LoVo (cell line): Measurements from ENCODE around the gene ENOX2.
A peak's percentile ranks its signal among the peaks of the same experiment; 100 is the strongest.

ENCODE experiments used
- DNase-seq: peaks from one replicate; pipeline ENCODE4 v3.0.0-alpha.2; 2016; ENCODE audit warnings: low spot score

The ENOX2 gene

DNA sequence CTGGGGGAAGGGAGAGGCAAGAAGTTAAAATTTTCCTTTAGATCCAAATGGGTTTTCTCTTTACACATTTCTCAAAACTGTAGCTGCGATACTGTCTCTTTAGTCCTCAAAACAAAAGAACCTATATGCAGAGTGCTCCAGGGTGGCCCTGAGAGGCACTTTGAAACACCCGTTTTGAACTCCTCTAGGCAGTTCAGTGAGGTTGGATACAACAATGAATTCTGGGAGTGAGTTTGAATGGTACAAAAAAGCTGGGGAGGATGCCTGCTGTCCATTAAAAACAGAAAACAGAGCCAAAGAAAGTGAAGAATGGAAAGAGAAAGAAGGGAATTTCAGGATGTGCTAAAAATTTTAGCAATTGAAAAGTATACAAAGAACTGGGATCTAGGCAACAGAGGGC lies 23.1 kb downstream of the ENOX2 start:
- DNase-seq: no peak

GRCh38 chrX:130878350-130879341 lies 24.4 kb downstream of the ENOX2 start:
- DNase-seq: peak; percentile 1

DNA sequence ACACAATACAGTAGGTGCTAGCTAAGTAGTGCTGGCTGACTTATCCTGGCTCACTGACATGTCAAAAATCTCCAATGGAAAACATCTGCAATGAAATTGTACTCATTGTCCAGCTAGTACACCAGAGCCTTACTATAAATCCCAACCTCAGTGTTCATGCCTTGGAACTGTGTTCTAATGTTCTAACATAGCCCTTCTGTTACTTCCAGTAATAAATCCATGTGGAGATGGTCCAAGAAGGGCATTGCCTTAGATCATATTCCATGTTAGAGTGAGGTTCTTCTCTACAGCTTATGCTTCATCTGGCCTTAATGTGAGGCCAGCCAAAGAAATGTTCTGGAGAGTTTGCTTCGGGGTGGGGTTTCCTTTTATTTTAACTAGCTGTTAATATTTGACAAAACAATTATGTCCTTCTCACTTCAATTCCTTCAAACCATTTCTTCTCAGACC lies 25.1 kb downstream of the ENOX2 start:
- DNase-seq: no peak

DNA sequence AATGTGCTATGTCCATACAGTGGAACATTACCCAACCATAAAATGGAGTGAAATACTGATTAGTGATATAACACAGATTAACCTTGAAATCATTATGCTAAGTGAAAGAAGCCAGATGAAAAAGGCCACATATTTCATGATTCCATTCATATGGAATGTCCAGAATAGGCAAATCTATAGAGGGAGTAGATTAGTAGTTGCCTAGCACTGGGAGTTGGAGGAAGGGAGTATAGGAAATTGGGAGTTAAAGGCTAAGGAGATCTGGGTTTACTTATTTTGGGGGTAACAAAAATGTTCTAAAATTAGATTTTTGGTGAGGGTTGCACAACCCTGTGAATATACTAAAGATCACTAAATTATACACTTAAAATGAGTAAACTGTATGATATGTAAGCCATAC lies 26.8 kb downstream of the ENOX2 start:
- DNase-seq: no peak

- no peak for DNase-seq
Observed at GRCh38 chrX:130874751-130875150, 28.3 kb downstream of the ENOX2 start.

DNA sequence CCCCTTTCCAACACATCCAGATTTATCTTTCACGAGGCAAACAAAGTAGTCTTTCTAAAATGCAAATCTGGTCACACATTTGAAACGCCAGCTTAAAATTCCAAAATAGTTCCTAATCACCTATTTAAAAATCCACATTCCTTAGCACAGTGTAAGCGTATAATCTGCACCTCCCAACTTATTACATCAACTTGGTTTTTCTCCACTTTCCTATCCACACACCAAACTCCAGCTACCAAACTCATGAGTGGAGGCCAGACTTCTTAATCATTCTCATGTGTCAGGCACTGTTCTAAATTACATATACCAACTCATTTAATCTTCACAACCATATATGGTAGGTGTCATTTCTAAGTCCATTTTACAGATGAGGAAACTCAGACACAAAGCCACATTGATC lies 33.8 kb downstream of the ENOX2 start:
- no peak for DNase-seq

DNA sequence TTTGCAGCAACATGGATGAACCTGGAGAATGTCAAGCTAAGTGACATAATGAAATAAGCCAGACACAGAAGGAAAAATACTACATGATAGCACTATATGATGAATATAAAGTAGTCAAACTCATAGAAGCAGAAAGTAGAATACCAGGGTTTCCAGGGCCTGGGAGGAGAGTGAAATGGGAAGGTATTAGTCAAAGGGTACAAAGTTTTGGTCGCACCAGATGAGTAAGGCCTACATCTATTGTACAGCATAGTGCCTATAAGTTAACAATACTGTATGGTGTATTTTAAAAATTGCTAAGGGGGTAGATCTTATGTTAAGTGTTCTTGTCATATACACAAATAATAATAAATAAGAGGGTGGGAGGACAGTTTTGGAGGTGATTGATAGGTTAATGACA lies 41.5 kb downstream of the ENOX2 start:
- no peak for DNase-seq

DNA sequence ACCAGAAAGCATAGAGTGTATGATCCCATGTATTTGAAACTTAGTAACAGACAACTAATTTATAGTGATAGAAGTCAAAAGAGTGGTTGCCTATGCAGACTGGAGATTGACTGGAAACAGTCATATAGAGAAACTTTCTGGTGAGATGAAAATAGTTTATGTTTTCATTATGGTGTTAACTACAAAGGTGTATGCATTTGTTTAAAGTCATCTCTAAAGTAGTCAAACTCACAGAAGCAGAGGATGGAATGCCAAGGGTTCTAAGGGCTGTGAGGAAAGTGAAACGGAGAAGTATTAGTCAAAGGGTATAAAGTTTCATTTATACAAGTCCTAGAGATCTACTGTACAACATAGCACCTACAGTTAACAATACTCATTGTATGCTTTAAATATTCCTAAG lies 45.8 kb downstream of the ENOX2 start:
- DNase-seq: no peak

- no peak for DNase-seq
Observed at GRCh38 chrX:130851569-130851968, 51.4 kb downstream of the ENOX2 start.

DNA sequence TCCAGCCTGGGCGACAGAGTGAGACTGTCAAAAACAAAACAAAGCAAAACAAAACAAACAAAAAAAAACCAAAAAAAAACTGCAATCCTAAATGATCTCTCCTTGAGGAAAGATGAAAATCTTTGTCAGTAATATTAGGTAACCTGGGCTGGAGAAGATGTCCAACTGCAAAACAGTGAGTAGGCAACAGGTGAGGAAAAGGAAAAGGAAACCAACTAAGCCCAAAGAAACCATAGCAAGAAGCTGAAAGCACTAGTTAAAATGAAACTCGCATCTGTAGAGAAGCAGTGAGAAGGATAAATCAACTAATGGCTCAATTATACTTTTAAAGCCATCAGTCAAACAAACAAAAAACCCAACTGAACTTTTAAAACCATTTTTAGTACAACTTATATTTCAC lies 54.2 kb downstream of the ENOX2 start:
- DNase-seq: no peak

DNA sequence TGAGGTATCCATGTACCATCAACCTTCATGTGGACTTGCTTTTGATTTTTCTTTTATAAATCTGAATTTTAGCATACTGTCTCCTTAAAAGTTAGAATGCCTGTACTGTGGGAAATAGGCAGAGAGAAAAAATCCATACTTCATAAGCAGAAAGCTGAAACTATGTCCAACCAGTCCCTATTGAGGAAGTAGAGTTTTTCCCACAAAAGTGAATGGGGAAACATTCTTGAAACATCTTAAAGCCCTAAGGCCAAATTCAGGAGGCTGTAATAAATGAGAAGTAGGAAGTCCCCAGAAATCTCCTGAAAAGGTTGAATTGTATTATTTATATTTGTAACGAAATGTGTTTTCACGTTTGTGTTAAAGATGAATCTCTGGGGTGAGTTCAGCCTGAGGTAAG lies 56.3 kb downstream of the ENOX2 start:
- no peak for DNase-seq

GRCh38 chrX:130841776-130842175 lies 61.2 kb downstream of the ENOX2 start:
- no peak for DNase-seq

DNA sequence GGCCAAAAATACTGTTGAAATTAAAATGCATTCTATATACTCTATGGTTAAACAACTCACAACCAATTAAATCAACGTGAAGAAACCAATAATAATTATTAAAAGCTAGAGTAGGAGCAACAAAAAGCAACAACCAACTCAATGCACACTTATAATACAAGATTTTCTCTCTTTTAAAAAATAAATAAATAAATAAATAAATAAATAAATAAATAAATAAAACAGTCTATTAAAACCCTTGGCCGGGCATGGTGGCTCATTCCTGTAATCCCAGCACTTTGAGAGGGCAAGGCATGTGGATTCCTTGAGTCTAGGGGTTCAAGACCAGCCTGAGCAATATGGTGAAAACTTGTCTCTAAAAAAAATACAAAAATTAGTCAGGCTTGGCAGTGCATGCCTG lies 62.7 kb downstream of the ENOX2 start:
- DNase-seq: no peak

- no peak for DNase-seq
Observed at GRCh38 chrX:130836447-130836846, 66.6 kb downstream of the ENOX2 start.

- no peak for DNase-seq
Observed at GRCh38 chrX:130834830-130835229, 68.2 kb downstream of the ENOX2 start.

GRCh38 chrX:130834149-130834548 lies 68.9 kb downstream of the ENOX2 start:
- DNase-seq: no peak

DNA sequence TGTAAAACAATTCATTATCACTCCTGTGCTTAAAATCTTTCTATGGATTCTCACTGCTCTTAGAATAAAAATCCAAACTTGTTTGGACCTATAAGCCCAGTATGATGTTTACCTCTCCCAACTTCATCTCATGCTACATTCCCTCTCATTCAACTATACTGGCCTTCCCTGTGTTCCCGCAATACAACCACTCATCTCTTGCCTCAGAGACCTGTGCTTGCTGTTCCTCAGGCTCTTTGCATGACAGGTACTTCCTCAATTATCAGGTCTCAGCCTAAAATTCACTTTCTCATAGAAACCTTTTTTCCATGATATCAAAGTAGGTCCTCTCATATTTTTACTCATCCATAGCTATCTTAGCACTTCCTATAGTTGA lies 71.7 kb downstream of the ENOX2 start:
- no peak for DNase-seq

DNA sequence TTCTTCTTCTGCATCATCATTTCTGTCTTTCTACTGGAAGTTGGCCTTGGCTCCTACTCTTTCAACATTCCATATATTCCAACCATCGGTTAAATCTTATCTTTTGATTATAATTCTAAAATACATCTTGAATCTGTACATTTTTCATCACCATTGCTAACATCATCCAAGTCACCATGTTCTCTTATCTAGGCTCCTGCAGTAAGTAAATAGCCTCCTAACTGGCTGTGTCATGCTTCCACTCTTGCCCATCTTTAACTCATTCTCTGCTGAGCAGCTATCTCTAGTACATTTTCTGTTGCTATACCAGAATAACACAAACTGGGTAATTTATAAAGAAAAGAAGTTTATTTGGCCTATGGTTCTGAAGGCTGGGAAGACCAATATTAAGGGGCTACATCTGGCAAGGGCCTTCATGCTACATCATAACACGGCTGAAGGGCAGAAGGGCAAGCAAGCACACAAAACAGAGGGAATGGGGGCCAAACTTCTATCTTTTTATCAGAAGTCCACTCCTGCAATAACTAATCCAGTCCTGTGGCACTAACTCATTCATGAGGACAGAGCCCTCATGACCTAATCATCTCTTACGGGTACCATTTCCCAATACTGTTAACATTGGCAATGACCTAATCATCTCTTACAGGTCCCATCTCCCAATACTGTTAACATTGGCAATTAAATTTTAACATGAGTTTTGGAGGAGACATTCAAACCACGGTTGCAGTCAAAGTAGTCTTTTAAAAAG lies 72.2 kb downstream of the ENOX2 start:
- no peak for DNase-seq

DNA sequence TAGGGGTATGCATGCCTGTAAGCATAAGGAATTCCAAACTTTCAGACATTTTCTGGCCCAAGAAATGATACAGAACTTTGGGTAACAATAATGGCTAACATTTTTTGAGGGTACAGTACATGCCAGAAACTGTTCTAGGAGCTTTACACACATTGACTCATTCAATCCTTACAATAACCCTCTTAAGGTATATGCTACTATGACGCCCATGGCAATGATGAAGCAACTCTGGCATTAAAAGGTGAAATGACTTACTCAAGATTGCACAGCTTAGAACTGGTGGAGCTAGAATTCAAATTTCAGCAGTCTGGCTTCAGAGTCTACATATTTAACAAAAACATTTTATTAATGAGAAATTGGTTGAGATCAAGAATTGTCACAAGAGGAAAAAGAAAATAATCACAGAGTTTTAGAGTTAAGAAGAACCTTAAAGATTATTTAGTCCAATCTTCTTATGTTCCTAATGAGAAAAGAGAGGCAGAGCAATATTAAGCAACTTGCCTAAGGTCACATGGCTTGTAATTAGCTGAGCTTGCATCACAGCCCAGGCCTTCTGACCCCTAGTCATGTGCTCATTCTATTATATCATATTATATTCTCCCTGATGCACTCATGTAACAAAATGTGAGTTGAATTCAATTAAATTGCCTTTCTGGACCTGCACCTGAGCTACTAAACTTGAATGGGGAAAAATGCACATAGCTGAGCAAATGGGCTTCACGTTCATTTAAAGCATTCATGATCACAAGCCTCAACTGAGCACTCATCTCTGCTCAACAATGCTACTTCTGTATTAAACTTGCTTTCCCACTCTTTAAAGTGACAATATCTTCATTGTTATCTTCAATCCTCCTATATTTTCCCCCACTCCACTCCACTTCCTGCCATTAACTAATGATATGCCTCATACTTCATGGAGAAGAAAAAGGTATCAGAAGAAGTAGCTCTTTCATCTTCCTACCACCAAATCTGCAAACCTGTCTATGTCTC lies 73.2 kb downstream of the ENOX2 start:
- no peak for DNase-seq

DNA sequence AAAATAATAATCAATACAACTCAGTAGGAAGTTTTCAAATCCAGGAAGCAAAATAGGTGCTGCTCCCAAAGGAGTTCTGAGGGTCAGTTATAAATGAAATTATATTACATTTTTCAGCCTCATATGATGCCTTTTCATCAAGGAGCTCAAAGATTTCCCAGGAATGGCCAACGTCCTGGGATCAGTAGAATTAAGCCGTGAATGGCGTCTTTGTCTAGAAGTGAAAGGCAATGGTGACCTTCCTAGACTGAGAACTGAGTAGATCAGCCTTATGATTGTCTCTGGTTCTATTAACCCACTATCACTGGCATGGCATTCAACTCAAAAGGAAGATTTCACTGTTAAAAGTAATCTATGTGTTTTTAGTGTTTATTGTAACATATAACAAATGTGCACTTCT lies 74.4 kb downstream of the ENOX2 start:
- DNase-seq: no peak

- no peak for DNase-seq
Observed at GRCh38 chrX:130827648-130828047, 75.4 kb downstream of the ENOX2 start.

DNA sequence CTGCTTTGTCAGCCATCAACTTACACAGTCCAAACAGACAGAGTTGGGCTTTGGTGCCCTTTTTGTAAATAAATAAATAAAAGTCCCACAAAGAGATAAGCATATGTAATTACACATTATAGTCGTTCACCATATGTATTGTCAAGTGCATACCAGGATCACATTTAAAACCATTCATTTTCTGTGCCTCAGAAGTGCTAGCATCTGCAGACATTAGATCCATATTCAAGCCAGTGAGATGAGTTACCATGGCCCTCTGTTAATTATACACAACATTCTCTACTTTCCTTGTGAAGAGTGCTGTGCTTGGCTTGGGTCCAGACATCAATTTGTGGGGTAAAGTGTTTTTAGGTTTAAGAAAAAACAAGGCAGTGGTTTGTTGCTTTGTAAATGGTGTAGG lies 76.8 kb downstream of the ENOX2 start:
- DNase-seq: no peak
